Fibroblast of the aortic adventitia (primary cell): ENCODE measurements around the gene SNED1. TPM values are rescaled to one million over a fixed set of nuclear protein-coding genes. Genes with fewer than 3 reads are reported as not detected.

Experiments
- DNase-seq: peaks from one replicate; pipeline ENCODE4 v3.0.0-alpha.2; 2010; ENCODE audit warnings: low read depth
- H3K4me3 ChIP-seq: 2 replicates; pipeline ENCODE4 v1.5.1; 2011; ENCODE audit warnings: low read depth, mild to moderate bottlenecking, control low read depth, low read length, moderate library complexity
- CTCF ChIP-seq: IDR thresholded peaks from 2 replicates; pipeline ENCODE4 v1.5.1; 2011; ENCODE audit warnings: mild to moderate bottlenecking, low read length, control low read depth, inconsistent platforms; ENCODE audit not compliant: insufficient read depth
- total RNA-seq: library from RNA; depleted of rRNA; stranded (reverse); fragments of >200 nt; gene quantifications from 2 replicates; pipeline ENCODE4 v1.2.3, GENCODE V29; 2012; ENCODE audit warnings: low replicate concordance

Gene SNED1
- total RNA-seq, 1 donor = 77.5 TPM

- no peak for DNase-seq
- no peak overlapping the region for H3K4me3 ChIP-seq
- no peak for TF ChIP-seq CTCF
These were observed 130.9 kb downstream of the SNED1 start for GRCh38 chr2:241129086-241129871.

GRCh38 chr2:241130316-241130715 lies 131.9 kb downstream of the SNED1 start:
- DNase-seq = no peak
- TF ChIP-seq CTCF = no peak
- no peak overlapping the region for H3K4me3 ChIP-seq

- no peak overlapping the region for H3K4me3 ChIP-seq
- TF ChIP-seq CTCF = no peak
- no peak for DNase-seq
These were observed 133.1 kb downstream of the SNED1 start for GRCh38 chr2:241131531-241131930.

- TF ChIP-seq CTCF = no peak
- H3K4me3 ChIP-seq = no peak overlapping the region
- no peak for DNase-seq
These were observed 134.4 kb downstream of the SNED1 start for GRCh38 chr2:241132538-241133435.

GRCh38 chr2:241133436-241133820 lies 135.0 kb downstream of the SNED1 start:
- no peak for DNase-seq
- no peak for TF ChIP-seq CTCF
- H3K4me3 ChIP-seq = no peak overlapping the region

- H3K4me3 ChIP-seq = no peak overlapping the region
- no peak for TF ChIP-seq CTCF
- no peak for DNase-seq
These were observed 136.3 kb downstream of the SNED1 start for GRCh38 chr2:241134711-241135110.
